ENCODE measurements around the gene TRAF3IP1. TPM values are rescaled to one million over a fixed set of nuclear protein-coding genes. Genes with fewer than 3 reads are reported as not detected.

The TRAF3IP1 gene
- total and polyA plus RNA-seq, 2 of the 13 experiments (the other 11 are each of a cell fraction or from before 2014, with no cell fraction given), result 4.1 to 12.9 TPM

GRCh38 chr2:238288650-238289573 lies 31.4 kb upstream of the TRAF3IP1 start (continued):
- TF ChIP-seq, protein P1, sequence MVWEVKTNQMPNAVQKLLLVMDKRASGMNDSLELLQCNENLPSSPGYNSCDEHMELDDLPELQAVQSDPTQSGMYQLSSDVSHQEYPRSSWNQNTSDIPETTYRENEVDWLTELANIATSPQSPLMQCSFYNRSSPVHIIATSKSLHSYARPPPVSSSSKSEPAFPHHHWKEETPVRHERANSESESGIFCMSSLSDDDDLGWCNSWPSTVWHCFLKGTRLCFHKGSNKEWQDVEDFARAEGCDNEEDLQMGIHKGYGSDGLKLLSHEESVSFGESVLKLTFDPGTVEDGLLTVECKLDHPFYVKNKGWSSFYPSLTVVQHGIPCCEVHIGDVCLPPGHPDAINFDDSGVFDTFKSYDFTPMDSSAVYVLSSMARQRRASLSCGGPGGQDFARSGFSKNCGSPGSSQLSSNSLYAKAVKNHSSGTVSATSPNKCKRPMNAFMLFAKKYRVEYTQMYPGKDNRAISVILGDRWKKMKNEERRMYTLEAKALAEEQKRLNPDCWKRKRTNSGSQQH (CRISPR knock-in tag; IDR thresholded peaks at IDR 0.05; ENCODE audit: low read depth), result peak; percentile 96
- TF ChIP-seq ZNF614 (CRISPR knock-in tag; IDR thresholded peaks at IDR 0.05; ENCODE audit: borderline replicate concordance), result peak; percentile 59; the same call in 1 of the 2 replicates
- TF ChIP-seq NFE2L1 (CRISPR knock-in tag; IDR thresholded peaks at IDR 0.05; ENCODE audit: borderline replicate concordance), result no peak
- TF ChIP-seq ZNF234 (CRISPR knock-in tag; conservative IDR thresholded peaks at IDR 0.05), result no peak
- peak; percentile 78 for TF ChIP-seq ZBTB7B (CRISPR knock-in tag; IDR thresholded peaks at IDR 0.05)
- TF ChIP-seq ZNF512B (CRISPR knock-in tag; IDR thresholded peaks at IDR 0.05; ENCODE audit: borderline replicate concordance), result no peak
- no peak for TF ChIP-seq SMAD9 (CRISPR knock-in tag; IDR thresholded peaks at IDR 0.05)
- no peak for TF ChIP-seq ZNF382 (CRISPR knock-in tag; IDR thresholded peaks at IDR 0.05; ENCODE audit: borderline replicate concordance)
- TF ChIP-seq SSRP1 (CRISPR knock-in tag; IDR thresholded peaks at IDR 0.05), result 0 out of 2 replicates have a peak, but pooled peaks have one; percentile 76
- no peak for TF ChIP-seq ZNF879 (CRISPR knock-in tag; IDR thresholded peaks at IDR 0.05)
- no peak for TF ChIP-seq STAT5B (CRISPR knock-in tag; IDR thresholded peaks at IDR 0.05)
- TF ChIP-seq XRCC5 (optimal IDR thresholded peaks at IDR 0.05; ENCODE audit: low read length), result peak; percentile 81
- peak; percentile 29; the same call in 1 of the 2 replicates for TF ChIP-seq FOSL2 (CRISPR knock-in tag; IDR thresholded peaks at IDR 0.05)
- TF ChIP-seq FOXA1 (IDR thresholded peaks at IDR 0.05), result no peak
- no peak for TF ChIP-seq FOXA1 (CRISPR knock-in tag; IDR thresholded peaks at IDR 0.05)
- peak; percentile 85 for TF ChIP-seq YY1 (IDR thresholded peaks at IDR 0.05; ENCODE audit: insufficient read depth, insufficient replicate concordance, low read depth, low read length)
- TF ChIP-seq ZNF496 (CRISPR knock-in tag; IDR thresholded peaks at IDR 0.05; ENCODE audit: insufficient replicate concordance), result no peak
- 0 out of 2 replicates have a peak, but pooled peaks have one; percentile 52 for TF ChIP-seq ZNF780A (CRISPR knock-in tag; IDR thresholded peaks at IDR 0.05)
- TF ChIP-seq, protein P2, sequence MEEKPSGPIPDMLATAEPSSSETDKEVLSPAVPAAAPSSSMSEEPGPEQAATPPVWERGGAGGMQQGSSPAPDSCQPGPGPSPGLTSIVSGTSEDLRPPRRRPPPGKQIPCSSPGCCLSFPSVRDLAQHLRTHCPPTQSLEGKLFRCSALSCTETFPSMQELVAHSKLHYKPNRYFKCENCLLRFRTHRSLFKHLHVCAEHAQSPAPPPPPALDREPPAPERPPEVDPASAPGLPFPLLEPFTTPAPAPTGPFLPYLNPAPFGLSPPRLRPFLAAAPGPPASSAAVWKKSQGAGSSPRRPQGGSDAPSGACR (CRISPR knock-in tag; IDR thresholded peaks at IDR 0.05), result 0 out of 2 replicates have a peak, but pooled peaks have one; percentile 55
- TF ChIP-seq MXI1 (IDR thresholded peaks at IDR 0.05; ENCODE audit: borderline replicate concordance, low read depth, low read length), result peak; percentile 95
- TF ChIP-seq, protein P3, sequence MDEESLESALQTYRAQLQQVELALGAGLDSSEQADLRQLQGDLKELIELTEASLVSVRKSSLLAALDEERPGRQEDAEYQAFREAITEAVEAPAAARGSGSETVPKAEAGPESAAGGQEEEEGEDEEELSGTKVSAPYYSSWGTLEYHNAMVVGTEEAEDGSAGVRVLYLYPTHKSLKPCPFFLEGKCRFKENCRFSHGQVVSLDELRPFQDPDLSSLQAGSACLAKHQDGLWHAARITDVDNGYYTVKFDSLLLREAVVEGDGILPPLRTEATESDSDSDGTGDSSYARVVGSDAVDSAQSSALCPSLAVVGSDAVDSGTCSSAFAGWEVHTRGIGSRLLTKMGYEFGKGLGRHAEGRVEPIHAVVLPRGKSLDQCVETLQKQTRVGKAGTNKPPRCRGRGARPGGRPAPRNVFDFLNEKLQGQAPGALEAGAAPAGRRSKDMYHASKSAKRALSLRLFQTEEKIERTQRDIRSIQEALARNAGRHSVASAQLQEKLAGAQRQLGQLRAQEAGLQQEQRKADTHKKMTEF (CRISPR knock-in tag; IDR thresholded peaks at IDR 0.05), result peak; percentile 89
- peak; percentile 97 for TF ChIP-seq MYC (CRISPR knock-in tag; IDR thresholded peaks at IDR 0.05; ENCODE audit: borderline replicate concordance)
